Type B pancreatic cell (in vitro differentiated cells): ENCODE results near the gene RASSF5. TPM values are rescaled to one million over a fixed set of nuclear protein-coding genes. Genes with fewer than 3 reads are reported as not detected.

ENCODE experiments used
- DNase-seq: peaks from one replicate; pipeline ENCODE4 v3.0.0; 2021; ENCODE audit warnings: mixed read lengths; ENCODE audit not compliant: unreplicated experiment; ENCODE audit errors: extremely low spot score
- H3K27ac Mint-ChIP-seq: 2 replicates; pipeline ENCODE4 v1.8.0; 2021; ENCODE audit warnings: mild to moderate bottlenecking, mixed read lengths
- H3K27me3 Mint-ChIP-seq: 2 replicates; pipeline ENCODE4 v1.8.0; 2021; ENCODE audit warnings: mixed read lengths
- H3K36me3 Mint-ChIP-seq: 2 replicates; pipeline ENCODE4 v1.8.0; 2021; ENCODE audit warnings: mixed read lengths
- H3K4me1 Mint-ChIP-seq: one replicate; pipeline ENCODE4 v1.8.0; 2021; ENCODE audit warnings: mixed read lengths; ENCODE audit not compliant: unreplicated experiment
- H3K4me3 Mint-ChIP-seq: 2 replicates; pipeline ENCODE4 v1.8.0; 2021; ENCODE audit warnings: mild to moderate bottlenecking, mixed read lengths
- H3K9me3 Mint-ChIP-seq: 2 replicates; pipeline ENCODE4 v1.8.0; 2021; ENCODE audit warnings: mixed read lengths
- total RNA-seq: library from RNA; stranded (reverse); gene quantifications from 2 replicates; pipeline ENCODE4 v1.2.1, GENCODE V29; 2021; ENCODE audit warnings: low replicate concordance
- TF ChIP-seq, protein P1 (sequence below): fragments of 200-600 bp; sonication (generic); conservative IDR thresholded peaks from 2 replicates; pipeline ENCODE4 v1.5.0; 2021; ENCODE audit warnings: antibody characterized with exemption, mild to moderate bottlenecking

The RASSF5 gene
- total RNA-seq, 1 donor from 2014 or later, result 3.8 TPM

GRCh38 chr1:206538086-206538770, 30.9 kb downstream of the RASSF5 start:
- Mint-ChIP-seq H3K36me3 (no peaks in the 10 kb centered on the region), H3K4me3 (no peak overlapping the region), H3K27ac (no peak overlapping the region), H3K4me1 (peaks cover 3% of the 10 kb centered on the region), H3K27me3 (peaks cover 10% of the 10 kb centered on the region), H3K9me3 (no peaks in the 10 kb centered on the region)
- TF ChIP-seq, protein P1, sequence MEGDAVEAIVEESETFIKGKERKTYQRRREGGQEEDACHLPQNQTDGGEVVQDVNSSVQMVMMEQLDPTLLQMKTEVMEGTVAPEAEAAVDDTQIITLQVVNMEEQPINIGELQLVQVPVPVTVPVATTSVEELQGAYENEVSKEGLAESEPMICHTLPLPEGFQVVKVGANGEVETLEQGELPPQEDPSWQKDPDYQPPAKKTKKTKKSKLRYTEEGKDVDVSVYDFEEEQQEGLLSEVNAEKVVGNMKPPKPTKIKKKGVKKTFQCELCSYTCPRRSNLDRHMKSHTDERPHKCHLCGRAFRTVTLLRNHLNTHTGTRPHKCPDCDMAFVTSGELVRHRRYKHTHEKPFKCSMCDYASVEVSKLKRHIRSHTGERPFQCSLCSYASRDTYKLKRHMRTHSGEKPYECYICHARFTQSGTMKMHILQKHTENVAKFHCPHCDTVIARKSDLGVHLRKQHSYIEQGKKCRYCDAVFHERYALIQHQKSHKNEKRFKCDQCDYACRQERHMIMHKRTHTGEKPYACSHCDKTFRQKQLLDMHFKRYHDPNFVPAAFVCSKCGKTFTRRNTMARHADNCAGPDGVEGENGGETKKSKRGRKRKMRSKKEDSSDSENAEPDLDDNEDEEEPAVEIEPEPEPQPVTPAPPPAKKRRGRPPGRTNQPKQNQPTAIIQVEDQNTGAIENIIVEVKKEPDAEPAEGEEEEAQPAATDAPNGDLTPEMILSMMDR, result no peak
- DNase-seq, result no peak

- H3K9me3 Mint-ChIP-seq, result no peaks in the 10 kb centered on the region
- H3K27me3 Mint-ChIP-seq, result peaks cover 10% of the 10 kb centered on the region
- H3K36me3 Mint-ChIP-seq, result no peaks in the 10 kb centered on the region
- no peak overlapping the region for H3K4me3 Mint-ChIP-seq
- no peak overlapping the region for H3K27ac Mint-ChIP-seq
- DNase-seq, result no peak
- TF ChIP-seq, protein P1, result no peak
- H3K4me1 Mint-ChIP-seq, result peaks cover 3% of the 10 kb centered on the region
Measured at GRCh38 chr1:206538901-206539640, 31.7 kb downstream of the RASSF5 start.

DNA sequence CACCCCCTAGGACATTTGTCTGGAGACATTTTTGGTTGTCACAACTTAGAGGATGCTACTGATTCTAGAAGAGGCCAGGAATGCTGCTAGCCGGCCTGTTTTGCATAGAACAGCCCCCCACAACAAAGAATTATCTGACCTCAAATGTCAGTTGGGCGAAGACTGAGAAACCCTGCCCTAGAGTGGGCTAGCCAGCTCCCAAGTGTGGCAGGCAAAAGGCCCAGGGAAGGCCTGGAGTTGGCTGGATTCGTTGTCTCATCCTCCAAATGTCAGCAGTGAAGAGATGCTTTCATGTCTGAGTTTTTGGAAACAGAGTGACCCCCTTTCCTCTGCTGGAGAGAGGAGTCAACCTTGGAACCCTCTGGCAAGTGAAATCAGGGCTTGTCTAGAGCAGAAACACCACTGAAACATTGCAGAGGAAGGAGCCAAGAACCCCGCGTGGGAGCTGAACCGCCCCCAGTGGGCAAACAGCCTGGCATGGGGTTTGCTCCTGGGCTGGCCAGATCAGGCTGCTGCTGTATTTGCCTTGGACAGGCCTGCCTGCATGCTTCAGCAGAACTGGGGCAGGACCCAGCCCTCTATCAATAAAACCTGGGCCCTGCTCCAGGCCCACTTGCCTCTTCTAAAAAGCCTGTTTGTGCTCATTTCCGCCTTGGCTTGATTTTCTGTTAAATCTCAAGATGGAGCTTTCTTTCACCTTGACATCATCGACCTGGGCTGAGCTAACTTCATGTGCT, 32.9 kb downstream of the RASSF5 start:
- H3K27me3 Mint-ChIP-seq, result peaks cover 5% of the 10 kb centered on the region
- TF ChIP-seq, protein P1, result no peak
- DNase-seq, result no peak
- H3K4me3 Mint-ChIP-seq, result no peak overlapping the region
- H3K4me1 Mint-ChIP-seq, result peaks cover 3% of the 10 kb centered on the region
- no peaks in the 10 kb centered on the region for H3K9me3 Mint-ChIP-seq
- H3K36me3 Mint-ChIP-seq, result no peaks in the 10 kb centered on the region
- H3K27ac Mint-ChIP-seq, result no peak overlapping the region

DNA sequence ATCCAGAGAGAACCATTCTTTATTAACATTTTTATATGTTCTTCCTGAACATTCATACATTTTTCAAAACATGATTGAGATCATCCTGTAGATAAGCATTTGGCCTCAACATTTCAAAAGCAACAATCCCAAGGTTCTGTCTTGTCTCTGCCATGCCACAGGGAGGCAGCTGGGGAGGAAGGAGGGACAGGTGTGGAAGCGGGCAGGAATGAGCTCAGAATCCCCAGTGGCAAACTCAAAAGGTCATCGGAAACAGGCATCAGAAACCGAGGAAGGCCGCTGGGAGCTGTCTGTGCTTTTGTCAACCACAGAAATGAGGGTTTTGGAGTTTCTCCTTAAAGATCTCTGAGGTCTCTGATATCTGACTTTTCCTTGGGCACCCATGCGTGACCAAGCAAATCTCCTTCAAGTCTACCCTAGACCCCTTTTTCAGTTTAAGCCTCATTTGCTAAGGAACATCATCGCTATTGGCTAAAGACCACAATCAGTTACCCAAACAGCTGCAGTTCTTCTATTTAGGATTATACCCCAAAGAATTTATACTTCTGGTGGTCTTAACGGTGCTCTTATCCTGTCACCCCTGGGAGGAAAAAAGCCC, 34.0 kb downstream of the RASSF5 start:
- Mint-ChIP-seq H3K27ac (no peak overlapping the region), H3K9me3 (no peaks in the 10 kb centered on the region), H3K4me3 (no peak overlapping the region), H3K36me3 (no peaks in the 10 kb centered on the region), H3K27me3 (peaks cover under 1% of the 10 kb centered on the region), H3K4me1 (peaks cover 3% of the 10 kb centered on the region)
- TF ChIP-seq, protein P1, result no peak
- no peak for DNase-seq

DNA sequence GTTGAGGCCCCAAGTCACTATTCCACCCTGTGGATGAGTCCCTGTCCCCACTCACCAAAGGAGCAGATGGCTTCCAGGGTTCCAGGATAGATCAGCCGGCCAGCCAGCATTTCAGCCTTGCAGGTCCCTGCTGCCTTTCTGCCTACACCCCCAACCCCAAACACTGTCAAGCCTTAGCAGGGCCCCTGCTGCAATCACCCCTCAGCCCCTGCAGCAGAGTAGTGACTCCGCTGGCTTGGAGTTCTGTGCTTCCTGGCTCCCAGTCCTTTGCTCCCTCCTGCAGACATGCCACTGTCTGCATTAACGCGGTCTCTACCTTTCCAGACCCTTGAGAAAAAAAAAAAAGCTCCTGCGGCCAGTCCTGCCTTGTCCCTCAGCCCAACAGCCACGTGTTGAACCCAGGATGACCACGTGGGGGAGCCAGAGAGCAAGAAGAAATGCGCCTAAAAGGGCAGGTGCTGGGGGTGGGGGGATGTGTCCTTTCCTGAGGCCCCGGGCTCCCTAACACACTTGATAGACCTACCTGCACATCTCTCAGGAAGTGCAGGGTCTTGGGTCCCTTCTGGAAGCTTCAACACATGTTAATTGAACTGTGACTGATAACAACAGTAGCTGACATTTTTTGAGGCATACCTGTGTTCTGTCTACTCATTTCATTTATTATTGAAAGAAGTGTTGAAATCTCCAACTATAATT, 37.4 kb downstream of the RASSF5 start:
- no peaks in the 10 kb centered on the region for H3K9me3 Mint-ChIP-seq
- no peaks in the 10 kb centered on the region for H3K4me1 Mint-ChIP-seq
- TF ChIP-seq, protein P1, result peak; percentile 90
- DNase-seq, result peak; percentile 84
- H3K27ac Mint-ChIP-seq, result no peak overlapping the region
- H3K36me3 Mint-ChIP-seq, result no peaks in the 10 kb centered on the region
- H3K4me3 Mint-ChIP-seq, result no peak overlapping the region
- H3K27me3 Mint-ChIP-seq, result peaks cover 5% of the 10 kb centered on the region
